ENCODE measurements around the gene HORMAD1.
A peak's percentile ranks its signal among the peaks of the same experiment; 100 is the strongest.

- TF ChIP-seq CTCF (IDR thresholded peaks at IDR 0.05) (peak in 2 of 6 experiments; percentile 15 to 22), POLR2A (IDR thresholded peaks at IDR 0.05) (peak in 1 of 4 donors; percentile 78), POLR2AphosphoS5 (IDR thresholded peaks at IDR 0.05) (peak; percentile 68 to 72), EP300 (IDR thresholded peaks at IDR 0.05) (no peak)
Observed at GRCh38 chr1:150696995-150697927, 23.4 kb downstream of the HORMAD1 start, which contains the start of gene GOLPH3L.
